ENCODE results near the gene SGPP2.
"Not testable (repeated sequence)": the region's sequence is repeated elsewhere in the genome, so short reads cannot be mapped to it uniquely, and the experiment has no call there.

Gene SGPP2

GRCh38 chr2:222576171-222577081 is 152.1 kb downstream of the SGPP2 start:
- no peak for TF ChIP-seq CTCF (conservative IDR thresholded peaks at IDR 0.05; ENCODE audit: control insufficient read depth, insufficient read depth, low read depth, low read length)
- H3K4me3 ChIP-seq (ENCODE audit: control insufficient read depth, low read depth, low read length), result no peak overlapping the region
- DNase-seq (ENCODE audit: low read depth), result no peak

- no peak for DNase-seq (ENCODE audit: low read depth)
- no peak for TF ChIP-seq CTCF (conservative IDR thresholded peaks at IDR 0.05; ENCODE audit: control insufficient read depth, insufficient read depth, low read depth, low read length)
- no peak overlapping the region for H3K4me3 ChIP-seq (ENCODE audit: control insufficient read depth, low read depth, low read length)
Measured at GRCh38 chr2:222577341-222577740, 153.0 kb downstream of the SGPP2 start.

- DNase-seq (ENCODE audit: low read depth), result peak; percentile 18
- no peak overlapping the region for H3K4me3 ChIP-seq (ENCODE audit: control insufficient read depth, low read depth, low read length)
- peak; percentile 29 for TF ChIP-seq CTCF (conservative IDR thresholded peaks at IDR 0.05; ENCODE audit: control insufficient read depth, insufficient read depth, low read depth, low read length)
Measured at GRCh38 chr2:222582928-222583327, 158.6 kb downstream of the SGPP2 start.

- DNase-seq (ENCODE audit: low read depth); H3K4me3 ChIP-seq (ENCODE audit: control insufficient read depth, low read depth, low read length): not testable (repeated sequence)
Measured at GRCh38 chr2:222584589-222584988, 160.2 kb downstream of the SGPP2 start.

DNA sequence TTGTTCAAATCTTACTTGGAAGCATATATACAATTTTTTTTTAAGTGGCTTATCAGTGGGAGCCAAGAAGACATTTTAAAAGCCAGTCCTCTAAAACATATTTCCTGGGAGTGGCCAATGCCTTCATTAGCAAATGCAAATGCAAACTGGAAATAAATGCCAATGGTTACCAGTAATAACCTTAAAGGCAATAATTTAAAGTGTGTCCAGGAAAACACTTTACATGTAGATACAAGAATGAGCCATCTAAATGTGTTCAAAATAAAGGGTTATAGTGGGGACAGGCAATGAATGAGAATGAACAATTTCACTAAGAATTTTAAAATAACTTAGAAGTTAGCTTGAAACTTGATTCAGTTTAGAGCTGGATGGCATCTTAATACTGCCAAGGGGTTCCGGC is 167.3 kb downstream of the SGPP2 start:
- no peak overlapping the region for H3K4me3 ChIP-seq (ENCODE audit: control insufficient read depth, low read depth, low read length)
- TF ChIP-seq CTCF (conservative IDR thresholded peaks at IDR 0.05; ENCODE audit: control insufficient read depth, insufficient read depth, low read depth, low read length), result no peak
- no peak for DNase-seq (ENCODE audit: low read depth)

GRCh38 chr2:222592176-222592575 is 167.8 kb downstream of the SGPP2 start:
- no peak for TF ChIP-seq CTCF (conservative IDR thresholded peaks at IDR 0.05; ENCODE audit: control insufficient read depth, insufficient read depth, low read depth, low read length)
- DNase-seq (ENCODE audit: low read depth), result peak; percentile 21

GRCh38 chr2:222594679-222595078 is 170.3 kb downstream of the SGPP2 start:
- no peak overlapping the region for H3K4me3 ChIP-seq (ENCODE audit: control insufficient read depth, low read depth, low read length)
- DNase-seq (ENCODE audit: low read depth), result peak; percentile 78
- TF ChIP-seq CTCF (conservative IDR thresholded peaks at IDR 0.05; ENCODE audit: control insufficient read depth, insufficient read depth, low read depth, low read length), result no peak

More at GRCh38 chr2:222592176-222592575, 167.8 kb downstream of the SGPP2 start:
- H3K4me3 ChIP-seq (ENCODE audit: control insufficient read depth, low read depth, low read length), result no peak overlapping the region

All from fibroblast of mammary gland (primary cell).